Renal cortical epithelial cell (primary cell): ENCODE results near the gene ABI3. TPM values are rescaled to one million over a fixed set of nuclear protein-coding genes. Genes with fewer than 3 reads are reported as not detected.
A peak's percentile ranks its signal among the peaks of the same experiment; 100 is the strongest.
"Not testable (repeated sequence)": the region's sequence is repeated elsewhere in the genome, so short reads cannot be mapped to it uniquely, and the experiment has no call there.

Experiments used
- DNase-seq: peaks from one replicate; pipeline ENCODE4 v3.0.0-alpha.2; 2011; ENCODE audit warnings: low read depth
- total RNA-seq: library from RNA; depleted of rRNA; stranded (reverse); fragments of >200 nt; gene quantifications from 2 replicates; pipeline ENCODE4 v1.2.3, GENCODE V29; 2014

Gene ABI3
- total RNA-seq, 1 donor from 2014 or later, result not detected

- DNase-seq, result no peak
Observed at GRCh38 chr17:49252148-49252695, 41.7 kb downstream of the ABI3 start.

GRCh38 chr17:49254066-49254465, 43.6 kb downstream of the ABI3 start:
- DNase-seq, result no peak

- no peak for DNase-seq
Observed at GRCh38 chr17:49255125-49255524, 44.6 kb downstream of the ABI3 start.

- no peak for DNase-seq
Observed at GRCh38 chr17:49258394-49258793, 47.9 kb downstream of the ABI3 start.

DNA sequence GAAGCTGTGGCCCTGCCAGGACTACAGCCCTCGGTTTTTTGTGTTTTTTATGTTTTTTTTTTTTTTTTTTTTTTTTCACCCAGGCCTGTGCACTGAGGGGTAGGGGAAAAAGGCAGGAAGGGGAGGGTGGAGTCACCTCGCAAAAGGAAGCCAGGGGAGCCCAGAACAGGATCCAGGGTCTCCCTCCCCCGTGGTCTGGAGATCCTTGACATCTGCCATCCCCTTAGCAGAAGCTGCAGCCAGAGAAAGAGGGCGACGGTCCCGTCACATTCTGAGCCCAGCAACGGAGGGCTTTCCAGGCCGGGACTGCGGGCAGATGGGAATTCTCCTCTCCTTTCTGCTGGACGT, 49.1 kb downstream of the ABI3 start:
- DNase-seq, result no peak

DNA sequence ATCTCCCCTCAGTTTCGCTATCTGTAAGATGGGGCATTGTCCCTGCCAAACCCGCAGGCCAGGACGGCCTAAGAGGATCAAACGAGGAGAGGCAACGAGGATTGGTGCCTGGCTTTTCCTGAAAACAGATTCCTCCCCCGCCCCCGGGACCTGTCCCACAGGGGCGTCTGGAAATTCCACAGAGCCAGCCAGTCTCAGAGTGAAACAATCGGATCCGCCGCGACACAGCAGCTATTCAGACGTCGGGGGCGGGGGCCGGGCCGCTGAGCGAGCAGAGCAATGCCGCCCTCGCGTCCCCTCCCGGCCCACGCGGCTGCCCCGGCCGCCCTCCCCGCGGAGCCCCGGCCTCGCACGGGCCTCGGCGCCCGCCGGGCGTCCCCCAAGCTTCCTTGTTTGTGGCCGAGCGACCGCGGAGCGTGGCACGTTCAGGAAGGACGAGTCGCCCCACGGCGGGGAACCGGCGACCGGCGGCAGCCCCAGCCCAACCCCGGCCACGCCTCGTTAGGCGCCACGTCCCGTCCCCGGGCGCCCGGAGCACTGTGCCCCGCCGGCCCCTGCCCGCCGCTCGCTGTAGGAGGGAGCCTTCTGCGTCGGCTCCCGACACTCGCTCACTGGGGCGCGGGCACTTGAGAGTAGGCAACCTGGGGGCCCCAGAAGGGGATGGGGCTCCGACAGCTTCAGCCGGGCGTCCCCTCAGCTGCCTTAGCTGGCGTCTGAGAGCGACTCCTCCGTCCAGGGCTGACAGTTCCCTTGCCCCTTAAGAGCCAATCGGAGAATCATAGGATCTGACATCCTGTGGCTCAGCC, 49.7 kb downstream of the ABI3 start:
- DNase-seq, result peak; percentile 21

- DNase-seq, result peak; percentile 74
Observed at GRCh38 chr17:49260817-49261291, 50.3 kb downstream of the ABI3 start.

- not testable (repeated sequence) for DNase-seq
Observed at GRCh38 chr17:49261540-49261939, 51.0 kb downstream of the ABI3 start.

GRCh38 chr17:49266233-49266632, 55.7 kb downstream of the ABI3 start:
- DNase-seq, result no peak

DNA sequence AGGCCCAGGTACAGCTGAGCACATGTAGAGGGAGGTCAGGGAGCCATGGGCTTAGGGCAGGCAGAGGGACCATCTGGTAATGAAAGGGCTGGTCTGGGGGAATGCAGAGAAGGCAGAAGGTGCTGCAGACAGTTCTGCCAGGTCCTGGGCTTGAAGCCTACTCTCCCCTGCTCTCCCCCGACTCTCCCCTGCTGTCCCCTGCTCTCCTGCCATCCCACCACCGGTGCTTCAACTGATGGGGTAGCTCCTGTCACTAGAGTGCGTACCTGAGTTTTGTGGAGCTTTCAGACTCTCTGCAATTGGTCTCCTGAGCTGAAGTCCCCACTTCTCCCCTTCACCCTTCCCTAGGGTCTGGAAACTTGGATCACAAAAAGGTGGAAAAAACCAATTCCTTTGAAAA, 57.4 kb downstream of the ABI3 start:
- no peak for DNase-seq

DNA sequence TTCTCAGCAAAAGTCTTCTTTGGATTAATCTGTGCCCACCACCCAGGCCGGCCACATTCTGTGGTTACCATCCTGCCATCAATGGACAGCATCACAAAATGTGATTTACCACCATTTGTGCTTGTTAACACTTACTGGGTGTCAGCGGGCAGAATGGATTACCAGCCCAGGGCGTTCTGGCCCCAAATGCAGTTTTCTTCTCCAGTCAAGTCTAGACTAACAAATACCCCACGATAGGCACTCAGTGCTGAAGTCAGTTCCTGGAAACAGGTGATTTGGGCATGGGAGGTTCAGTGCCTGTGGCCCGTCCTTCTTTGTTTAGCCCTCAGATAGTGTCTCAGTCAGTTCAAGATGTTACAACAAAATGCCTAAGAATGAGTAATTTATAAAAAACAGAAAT, 58.8 kb downstream of the ABI3 start:
- DNase-seq, result no peak

Other genes with a start within 250 kb of the ABI3 start
- gene GIP, start 242.1 kb upstream of the ABI3 start, total RNA-seq, result not detected in 2 replicates
- 0.45 and 1.4 TPM in 2 replicates for gene IGF2BP1, start 213.3 kb upstream of the ABI3 start, total RNA-seq
- gene B4GALNT2, start 77.9 kb upstream of the ABI3 start, total RNA-seq, result 1.2 and 2.2 TPM in 2 replicates
- gene GNGT2, start 133 bp upstream of the ABI3 start, total RNA-seq, result not detected in 2 replicates
- 0.05 TPM in 1 of 2 replicates, not detected in the other for gene PHOSPHO1, start 20.1 kb downstream of the ABI3 start, total RNA-seq
- 11.5 and 28.4 TPM in 2 replicates for gene ZNF652, start 151.5 kb downstream of the ABI3 start, total RNA-seq
- gene PHB1, start 204.2 kb downstream of the ABI3 start, total RNA-seq, result 166 and 219 TPM in 2 replicates